Measurements from ENCODE around the gene TPK1.

- TF ChIP-seq CTCF (IDR thresholded peaks at IDR 0.05): no peak
- TF ChIP-seq POLR2A (IDR thresholded peaks at IDR 0.05): no peak
Measured at GRCh38 chr7:144415858-144416257, 420.0 kb downstream of the TPK1 start.

All from right lobe of liver (tissue), 4 donors.